PFSK-1 (cell line): ENCODE data around the gene PDF.

Source experiments
- FOXP2 ChIP-seq: optimal IDR thresholded peaks from 2 replicates; pipeline ENCODE3; 2011; ENCODE audit warnings: borderline replicate concordance, control low read depth, inconsistent platforms; ENCODE audit not compliant: insufficient read depth; ENCODE audit errors: extremely low read length, extremely low read depth
- POLR2AphosphoS5 ChIP-seq: IDR thresholded peaks from 2 replicates; pipeline ENCODE4 v1.6.1; 2012; ENCODE audit warnings: low read depth, mild to moderate bottlenecking, control low read depth, low read length, moderate library complexity

DNA sequence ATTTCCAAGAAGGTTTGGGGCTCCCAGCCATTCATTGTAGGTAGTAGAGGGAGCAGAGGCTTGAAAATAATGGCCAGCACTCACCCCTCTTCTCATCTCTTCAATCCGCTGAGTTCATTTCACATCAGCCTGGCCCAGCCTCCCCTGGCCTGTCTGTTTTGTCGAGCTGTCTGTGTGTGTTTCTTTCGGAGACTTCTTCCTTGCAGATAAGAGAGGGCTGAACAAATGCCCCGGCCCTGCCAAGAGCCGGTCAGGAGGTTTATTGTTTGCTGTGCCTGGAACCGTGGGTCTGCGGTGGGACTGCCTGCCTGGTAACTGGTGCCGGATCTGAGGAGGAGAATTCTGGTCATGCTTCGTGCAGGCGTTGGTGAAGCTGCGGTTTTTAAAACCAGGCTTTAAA is 15.9 kb downstream of the PDF start:
- no peak for TF ChIP-seq FOXP2
- no peak for TF ChIP-seq POLR2AphosphoS5
